HCT116 (cell line): ENCODE measurements around the gene CDK5RAP2. TPM values are rescaled to one million over a fixed set of nuclear protein-coding genes. Genes with fewer than 3 reads are reported as not detected.

Source experiments
- ATAC-seq: fragments of 200-7000 bp; cut with Tn5 transposase; 2 replicates; pipeline ENCODE4 v1.9.1; 2020; ENCODE audit warnings: mild to moderate bottlenecking, moderate library complexity
- BruUV-seq: library from RNA; stranded (reverse); fragments of 400-500 nt; replicated peaks from 2 replicates; lab custom pipeline; 2021; lab: Mats Ljungman, UMichigan
- CTCF ChIA-PET: fragments of 300-600 bp; sonication (Branson Sonifier 250); formaldehyde crosslinking; loops from one replicate; lab custom pipeline; 2021; ENCODE audit warnings: antibody characterized with exemption; lab: Charles Lee
- POLR2A ChIA-PET: fragments of 300-600, 350-600 bp; sonication (Branson Sonifier 250); formaldehyde crosslinking; loops from one replicate; lab custom pipeline; 2021; ENCODE audit warnings: antibody characterized with exemption; lab: Charles Lee
- RAD21 ChIA-PET, 2 experiments: fragments of 300-600 bp; sonication (Branson Sonifier 250); formaldehyde crosslinking; loops; one replicate each; lab custom pipeline; 2023; ENCODE audit warnings: low total read pairs in 2 of 2; ENCODE audit not compliant: uncharacterized antibody in 2 of 2, unreplicated experiment in 2 of 2, low non-redundant PET in 1 of 2; lab: Charles Lee
- DNase-seq: peaks from one replicate; pipeline ENCODE4 v3.0.0-alpha.2; 2010; ENCODE audit warnings: low read depth, low spot score
- H2AFZ ChIP-seq: fragments of 200-600 bp; shearing (Covaris generic), sonication (generic); 2 replicates; pipeline ENCODE4 v1.6.1; 2017; ENCODE audit warnings: low read depth, mixed run types, mixed read lengths, antibody characterized with exemption, low read length; ENCODE audit not compliant: poor library complexity, severe bottlenecking
- H3K27ac ChIP-seq: 2 replicates; pipeline ENCODE4 v1.5.1; 2012; ENCODE audit warnings: low read depth, low read length
- H3K27me3 ChIP-seq: fragments of 200-600 bp; sonication (generic); 2 replicates; pipeline ENCODE4 v1.6.1; 2016; ENCODE audit warnings: mixed run types, low read length, mixed read lengths; ENCODE audit not compliant: insufficient read depth
- H3K36me3 ChIP-seq, 2 experiments: fragments of 200-500 bp in 1 of 2; fragments of 200-600 bp in 1 of 2; sonication (Bioruptor generic) in 1 of 2; sonication (generic) in 1 of 2; 2 replicates each; pipeline versions ENCODE4 v1.5.1 to v1.6.1; 2014 to 2016; ENCODE audit warnings: low read length in 2 of 2, inconsistent platforms in 1 of 2, mixed read lengths in 1 of 2, mixed run types in 1 of 2; ENCODE audit not compliant: insufficient read depth in 2 of 2, control insufficient read depth in 1 of 2
- H3K4me1 ChIP-seq, 2 experiments: fragments of 200-600 bp in 1 of 2; sonication (generic) in 1 of 2; 2 replicates each; pipeline versions ENCODE4 v1.5.1 to v1.6.1; 2012 to 2017; ENCODE audit warnings: low read length in 2 of 2, inconsistent platforms in 1 of 2, mild to moderate bottlenecking in 1 of 2, mixed read lengths in 1 of 2, mixed run types in 1 of 2, moderate library complexity in 1 of 2; ENCODE audit not compliant: insufficient read depth in 2 of 2, control insufficient read depth in 1 of 2
- H3K4me2 ChIP-seq: fragments of 200-600 bp; sonication (generic); 2 replicates; pipeline ENCODE4 v1.6.1; 2017; ENCODE audit warnings: mixed run types, low read length, mixed read lengths
- H3K4me3 ChIP-seq, 2 experiments: fragments of 200-600 bp in 1 of 2; sonication (generic) in 1 of 2; replicated peaks in 1 of 2; 2 replicates each; pipeline ENCODE4 v1.5.1; 2011 to 2016; ENCODE audit warnings: low read length in 2 of 2, control low read depth in 1 of 2, low read depth in 1 of 2, mild to moderate bottlenecking in 1 of 2, mixed read lengths in 1 of 2, mixed run types in 1 of 2
- H3K79me2 ChIP-seq: fragments of 200-600 bp; sonication (generic); 2 replicates; pipeline ENCODE4 v1.6.1; 2017; ENCODE audit warnings: mild to moderate bottlenecking, mixed run types, low read length, moderate library complexity, mixed read lengths; ENCODE audit not compliant: insufficient read depth
- H3K9ac ChIP-seq: fragments of 200-600 bp; sonication (generic); 2 replicates; pipeline ENCODE4 v1.6.1; 2016; ENCODE audit warnings: low read length, mixed read lengths
- H3K9me2 ChIP-seq: fragments of 200-600 bp; sonication (generic), shearing (Covaris generic); 2 replicates; pipeline ENCODE4 v1.6.1; 2017; ENCODE audit warnings: mixed run types, mild to moderate bottlenecking, moderate library complexity; ENCODE audit not compliant: insufficient read depth
- H3K9me3 ChIP-seq, 2 experiments: fragments of 200-500 bp in 1 of 2; fragments of 200-600 bp in 1 of 2; sonication (Bioruptor generic) in 1 of 2; sonication (generic) in 1 of 2; 2 replicates each; pipeline ENCODE4 v1.6.1; 2014 to 2017; ENCODE audit warnings: low read length in 2 of 2, mixed read lengths in 2 of 2, inconsistent platforms in 1 of 2, low read depth in 1 of 2, mild to moderate bottlenecking in 1 of 2, mixed run types in 1 of 2, moderate library complexity in 1 of 2; ENCODE audit not compliant: control insufficient read depth in 1 of 2, insufficient read depth in 1 of 2
- H4K20me1 ChIP-seq: fragments of 200-600 bp; sonication (generic), shearing (Covaris generic); 2 replicates; pipeline ENCODE4 v1.6.1; 2017; ENCODE audit warnings: mixed run types, mild to moderate bottlenecking, moderate library complexity; ENCODE audit not compliant: insufficient read depth
- CBX3 ChIP-seq: IDR thresholded peaks from 2 replicates; pipeline ENCODE4 v1.6.1; 2012; ENCODE audit warnings: low read depth
- CEBPB ChIP-seq: IDR thresholded peaks from 2 replicates; pipeline ENCODE4 v1.6.1; 2012; ENCODE audit warnings: low read depth
- EGR1 ChIP-seq: IDR thresholded peaks from 2 replicates; pipeline ENCODE4 v1.6.1; 2012; ENCODE audit warnings: low read depth
- ELF1 ChIP-seq: IDR thresholded peaks from 2 replicates; pipeline ENCODE4 v1.6.1; 2012; ENCODE audit warnings: low read depth, borderline replicate concordance
- EZH2 ChIP-seq: fragments of 200-600 bp; sonication (generic); IDR thresholded peaks from 2 replicates; pipeline ENCODE4 v1.6.1; 2017; ENCODE audit warnings: antibody characterized with exemption, mixed run types
- FOSL1 ChIP-seq: IDR thresholded peaks from 2 replicates; pipeline ENCODE4 v1.6.1; 2012; ENCODE audit warnings: low read depth
- JUND ChIP-seq: IDR thresholded peaks from 2 replicates; pipeline ENCODE4 v1.6.1; 2012
- MAX ChIP-seq: IDR thresholded peaks from 2 replicates; pipeline ENCODE4 v1.6.1; 2012
- POLR2A ChIP-seq: IDR thresholded peaks from 2 replicates; pipeline ENCODE4 v1.7.0; 2011; ENCODE audit warnings: borderline replicate concordance; ENCODE audit not compliant: insufficient read depth, insufficient read length; ENCODE audit errors: extremely low read depth
- RAD21 ChIP-seq: IDR thresholded peaks from 2 replicates; pipeline ENCODE4 v1.6.1; 2012; ENCODE audit warnings: low read depth, mild to moderate bottlenecking
- SIN3A ChIP-seq: IDR thresholded peaks from 2 replicates; pipeline ENCODE4 v1.6.1; 2012; ENCODE audit warnings: low read depth
- SRF ChIP-seq: IDR thresholded peaks from 2 replicates; pipeline ENCODE4 v1.6.1; 2012; ENCODE audit warnings: low read depth
- TCF7L2 ChIP-seq: IDR thresholded peaks from 2 replicates; pipeline ENCODE4 v1.7.0; 2011; ENCODE audit warnings: borderline replicate concordance, inconsistent platforms; ENCODE audit not compliant: insufficient read depth, insufficient read length; ENCODE audit errors: extremely low read depth
- YY1 ChIP-seq: IDR thresholded peaks from 2 replicates; pipeline ENCODE4 v1.6.1; 2011; ENCODE audit warnings: low read length, low read depth, moderate library complexity, mild to moderate bottlenecking; ENCODE audit not compliant: insufficient replicate concordance; ENCODE audit errors: extremely low read depth
- ZFX ChIP-seq: fragments of 450-650 bp; IDR thresholded peaks from 2 replicates; pipeline ENCODE4 v1.6.1; 2017
- intact Hi-C: fragments of 100-400 bp; cut with micrococcal nuclease; formaldehyde crosslinking; loops from 2 replicates; pipeline ENCODE4 v1.10.0; 2022
- total RNA-seq: library from RNA; stranded (reverse); gene quantifications from one replicate; pipeline ENCODE4 v1.2.1, GENCODE V29; 2021; ENCODE audit not compliant: unreplicated experiment
- TF ChIP-seq, protein P1 (sequence below): IDR thresholded peaks from 2 replicates; pipeline ENCODE4 v1.6.1; 2011; ENCODE audit warnings: mild to moderate bottlenecking, low read length, moderate library complexity; ENCODE audit not compliant: insufficient replicate concordance; ENCODE audit errors: extremely low read depth
- TF ChIP-seq, protein P2 (sequence below): IDR thresholded peaks from 2 replicates; pipeline ENCODE4 v1.6.1; 2012

The CDK5RAP2 gene
- total RNA-seq, 1 experiment from 2014 or later, result 56.2 TPM

- TF ChIP-seq POLR2A (no peak), SIN3A (no peak), MAX (no peak)
Measured at GRCh38 chr9:120447959-120448500, 131.9 kb downstream of the CDK5RAP2 start (continued).

DNA sequence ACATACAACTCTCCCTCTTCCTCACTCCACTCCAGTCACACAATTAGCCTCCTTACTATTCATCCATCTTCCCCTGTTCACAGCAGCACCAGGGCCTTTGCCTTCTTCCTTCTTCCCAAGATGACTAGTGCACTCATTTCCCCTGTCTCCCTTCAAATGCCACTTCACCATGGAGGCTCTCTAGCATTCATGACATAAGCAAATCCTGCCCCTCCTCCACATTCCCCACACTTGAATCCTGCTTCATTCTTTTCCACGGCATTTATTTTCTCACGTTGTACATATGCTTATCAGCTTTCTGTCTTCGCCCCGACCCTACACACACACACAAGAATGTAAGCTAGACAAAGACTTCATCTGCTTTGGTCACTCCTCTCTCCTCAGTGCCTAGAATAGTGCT, 133.3 kb downstream of the CDK5RAP2 start:
- no TSS peak for BruUV-seq
- Histone ChIP-seq H2AFZ (no peak overlapping the region), H3K27ac (no peak overlapping the region), H3K9ac (no peak overlapping the region), H4K20me1 (no peaks in the 10 kb centered on the region), H3K27me3 (no peaks in the 10 kb centered on the region), H3K79me2 (no peaks in the 10 kb centered on the region; the same call in 1 of the 2 replicates), H3K4me2 (no peak overlapping the region), H3K9me2 (no peaks in the 10 kb centered on the region), H3K9me3 (no peaks in the 10 kb centered on the region), H3K4me1 (no peaks in the 10 kb centered on the region), H3K36me3 (peaks cover 4 to 5% of the 10 kb centered on the region in 2 experiments; a peak in 2 of 4 replicates), H3K4me3 (no peak overlapping the region)
- intact Hi-C loops, result no loop called here
- no peak for ATAC-seq
- ChIA-PET CTCF (no interaction called here), POLR2A (no interaction called here), RAD21 (no interaction called here)
- DNase-seq, result no peak
- TF ChIP-seq YY1 (no peak), MAX (no peak), CBX3 (no peak), EZH2 (no peak), EGR1 (no peak), RAD21 (no peak), JUND (no peak), CEBPB (no peak)

GRCh38 chr9:120443976-120444375, 136.0 kb downstream of the CDK5RAP2 start:
- Histone ChIP-seq H3K9ac (no peak overlapping the region), H3K36me3 (peaks cover 4 to 5% of the 10 kb centered on the region in 2 experiments; a peak in 2 of 4 replicates), H3K79me2 (no peaks in the 10 kb centered on the region; the same call in 1 of the 2 replicates), H3K27me3 (no peaks in the 10 kb centered on the region), H3K4me2 (no peak overlapping the region), H3K4me3 (no peak overlapping the region), H3K4me1 (no peaks in the 10 kb centered on the region), H4K20me1 (no peaks in the 10 kb centered on the region), H2AFZ (no peak overlapping the region), H3K9me3 (no peaks in the 10 kb centered on the region), H3K9me2 (no peaks in the 10 kb centered on the region), H3K27ac (no peak overlapping the region)
- BruUV-seq, result no TSS peak
- ATAC-seq (no peak), DNase-seq (no peak)
- POLR2A ChIA-PET, result no interaction called here
- intact Hi-C loops, result no loop called here
- RAD21 ChIA-PET, result no interaction called here
- no peak for TF ChIP-seq TCF7L2
- no peak for TF ChIP-seq SRF
- TF ChIP-seq POLR2A, result no peak
- no peak for TF ChIP-seq ZFX
- TF ChIP-seq, protein P1, sequence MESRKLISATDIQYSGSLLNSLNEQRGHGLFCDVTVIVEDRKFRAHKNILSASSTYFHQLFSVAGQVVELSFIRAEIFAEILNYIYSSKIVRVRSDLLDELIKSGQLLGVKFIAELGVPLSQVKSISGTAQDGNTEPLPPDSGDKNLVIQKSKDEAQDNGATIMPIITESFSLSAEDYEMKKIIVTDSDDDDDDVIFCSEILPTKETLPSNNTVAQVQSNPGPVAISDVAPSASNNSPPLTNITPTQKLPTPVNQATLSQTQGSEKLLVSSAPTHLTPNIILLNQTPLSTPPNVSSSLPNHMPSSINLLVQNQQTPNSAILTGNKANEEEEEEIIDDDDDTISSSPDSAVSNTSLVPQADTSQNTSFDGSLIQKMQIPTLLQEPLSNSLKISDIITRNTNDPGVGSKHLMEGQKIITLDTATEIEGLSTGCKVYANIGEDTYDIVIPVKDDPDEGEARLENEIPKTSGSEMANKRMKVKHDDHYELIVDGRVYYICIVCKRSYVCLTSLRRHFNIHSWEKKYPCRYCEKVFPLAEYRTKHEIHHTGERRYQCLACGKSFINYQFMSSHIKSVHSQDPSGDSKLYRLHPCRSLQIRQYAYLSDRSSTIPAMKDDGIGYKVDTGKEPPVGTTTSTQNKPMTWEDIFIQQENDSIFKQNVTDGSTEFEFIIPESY, result no peak
- no peak for TF ChIP-seq ELF1
- no peak for TF ChIP-seq MAX
- TF ChIP-seq, protein P2, sequence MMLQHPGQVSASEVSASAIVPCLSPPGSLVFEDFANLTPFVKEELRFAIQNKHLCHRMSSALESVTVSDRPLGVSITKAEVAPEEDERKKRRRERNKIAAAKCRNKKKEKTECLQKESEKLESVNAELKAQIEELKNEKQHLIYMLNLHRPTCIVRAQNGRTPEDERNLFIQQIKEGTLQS, result no peak
- TF ChIP-seq FOSL1, result no peak
- CTCF ChIA-PET, result no interaction called here
